K562 (cell line): Measurements from ENCODE around the gene ERBB4. TPM values are rescaled to one million over a fixed set of nuclear protein-coding genes. Genes with fewer than 3 reads are reported as not detected.

Source experiments
- ATAC-seq: fragments of 200-7000 bp; cut with Tn5 transposase; 3 replicates; pipeline ENCODE4 v1.9.1; 2020; ENCODE audit warnings: moderate library complexity
- BruUV-seq: library from RNA; stranded (reverse); fragments of 400-500 nt; replicated peaks from 2 replicates; lab custom pipeline; 2021; lab: Mats Ljungman, UMichigan
- CTCF ChIA-PET: fragments of 300-600 bp; formaldehyde crosslinking; extraction: SDS; loops from one replicate; lab custom pipeline; 2021; ENCODE audit warnings: low intra/inter-chr PET ratio; lab: Yijun Ruan, JAX
- POLR2A ChIA-PET: fragments of 300-600, 350-650 bp; sonication (Branson Sonifier 250); formaldehyde crosslinking; extraction: SDS; loops from one replicate; lab custom pipeline; 2021; ENCODE audit warnings: antibody characterized with exemption, inconsistent platforms; lab: Yijun Ruan, JAX
- DNase-seq, 4 experiments: peaks; one replicate each; pipeline versions ENCODE4 v3.0.0 to v3.0.0-alpha.2; 2011 to 2018; ENCODE audit warnings: low spot score in 3 of 4, mixed read lengths in 3 of 4; ENCODE audit errors: extremely low read depth in 1 of 4
- FAIRE-seq: peaks from 2 replicates; lab custom pipeline; 2011; peaks lifted over from hg19 to GRCh38; lab: Jason Lieb, UNC
- H2AFZ ChIP-seq: 2 replicates; pipeline ENCODE4 v1.6.0; 2011; ENCODE audit warnings: low read depth, low read length, control low read depth, inconsistent platforms
- H3K27ac ChIP-seq: fragments of 200-600 bp; 3 replicates; pipeline ENCODE4 v1.8.0; 2011; ENCODE audit warnings: low read depth, mild to moderate bottlenecking, control low read depth, inconsistent platforms, low read length, moderate library complexity, mixed read lengths; ENCODE audit errors: extremely low read depth
- H3K27me3 ChIP-seq, 2 experiments: fragments of 300-600 bp in 1 of 2; 2 replicates in 1 of 2; 3 replicates in 1 of 2; pipeline versions ENCODE4 v1.6.0 to v1.8.0; 2011; ENCODE audit warnings: inconsistent platforms in 2 of 2, low read length in 2 of 2, mild to moderate bottlenecking in 1 of 2, mixed read lengths in 1 of 2, moderate library complexity in 1 of 2; ENCODE audit not compliant: control insufficient read depth in 2 of 2, insufficient read depth in 2 of 2
- H3K36me3 ChIP-seq: fragments of 300-600 bp; 3 replicates; pipeline ENCODE4 v1.8.0; 2011; ENCODE audit warnings: mild to moderate bottlenecking, low read length, inconsistent platforms; ENCODE audit not compliant: control insufficient read depth, insufficient read depth
- H3K4me1 ChIP-seq, 2 experiments: fragments of 200-600 bp in 1 of 2; replicated peaks in 1 of 2; 2 replicates in 1 of 2; 3 replicates in 1 of 2; pipeline versions ENCODE4 v1.5.1 to v1.8.0; 2011; ENCODE audit warnings: inconsistent platforms in 2 of 2, low read length in 2 of 2, mild to moderate bottlenecking in 1 of 2, mixed read lengths in 1 of 2, moderate library complexity in 1 of 2; ENCODE audit not compliant: control insufficient read depth in 2 of 2, insufficient read depth in 2 of 2
- H3K4me2 ChIP-seq: 2 replicates; pipeline ENCODE4 v1.6.1; 2011; ENCODE audit warnings: low read length, control low read depth, inconsistent platforms, mixed read lengths; ENCODE audit not compliant: insufficient read depth
- H3K4me3 ChIP-seq: fragments of 200-600 bp; sonication (generic), shearing (Covaris generic); 2 replicates; pipeline ENCODE4 v1.5.1; 2016; ENCODE audit warnings: control low read depth, inconsistent platforms
- H3K79me2 ChIP-seq: fragments of 200-600 bp; 3 replicates; pipeline ENCODE4 v1.8.0; 2011; ENCODE audit warnings: low read length, inconsistent platforms; ENCODE audit not compliant: control insufficient read depth, insufficient read depth
- H3K9ac ChIP-seq, 2 experiments: 2 replicates each; pipeline versions ENCODE4 v1.6.0 to v1.6.1; 2011; ENCODE audit warnings: low read depth in 2 of 2, low read length in 2 of 2, control low read depth in 1 of 2, inconsistent platforms in 1 of 2, mild to moderate bottlenecking in 1 of 2, mixed read lengths in 1 of 2; ENCODE audit not compliant: insufficient read depth in 1 of 2
- H3K9me1 ChIP-seq: one replicate; pipeline ENCODE4 v1.6.0; 2011; ENCODE audit warnings: inconsistent platforms, mild to moderate bottlenecking, low read length, moderate library complexity; ENCODE audit not compliant: control insufficient read depth, insufficient read depth
- H3K9me3 ChIP-seq: replicated peaks from 2 replicates; pipeline ENCODE4 v1.5.1; 2011; ENCODE audit warnings: low read depth, low read length, inconsistent platforms; ENCODE audit not compliant: control insufficient read depth, insufficient read depth
- H4K20me1 ChIP-seq: replicated peaks from 2 replicates; pipeline ENCODE4 v1.6.1; 2011; ENCODE audit warnings: low read length, inconsistent platforms, mixed read lengths; ENCODE audit not compliant: control insufficient read depth, insufficient read depth
- LCOR ChIP-seq: sonication (generic); formaldehyde crosslinking; IDR thresholded peaks from 2 replicates; pipeline ENCODE4 v1.8.0; 2022; ENCODE audit warnings: mild to moderate bottlenecking, missing genetic modification reagents
- MED1 ChIP-seq: sonication (generic); formaldehyde crosslinking; IDR thresholded peaks from 2 replicates; pipeline ENCODE4 v1.8.1; 2023; ENCODE audit warnings: missing genetic modification reagents, borderline replicate concordance
- NR1H2 ChIP-seq: sonication (generic); formaldehyde crosslinking; IDR thresholded peaks from 2 replicates; pipeline ENCODE4 v1.4.0; 2020; ENCODE audit warnings: mild to moderate bottlenecking, missing genetic modification reagents
- TCF3 ChIP-seq: sonication (generic); formaldehyde crosslinking; IDR thresholded peaks from 2 replicates; pipeline ENCODE4 v1.4.0; 2020; ENCODE audit warnings: mild to moderate bottlenecking, missing genetic modification reagents
- ZNF644 ChIP-seq: fragments of 200-800 bp; sonication (Bioruptor generic); IDR thresholded peaks from 2 replicates; pipeline ENCODE4 v1.6.1; 2016; ENCODE audit warnings: low read depth, missing genetic modification characterization, missing compliant biosample characterization
- WGBS: fragments of 100-300 bp; shearing (Covaris generic); methylation state at CpG from one replicate; pipeline ENCODE4 v1.1.6; 2016; ENCODE audit warnings: low coverage, mixed read lengths; ENCODE audit not compliant: insufficient coverage; ENCODE audit errors: missing lambda C conversion rate; 5-methylcytosine and 5-hydroxymethylcytosine counted together
- in situ Hi-C: fragments of 300-500 bp; cut with MboI; formaldehyde crosslinking; loops from 4 replicates; pipeline ENCODE4 v1.15.0; 2018; ENCODE audit warnings: inconsistent platforms, mixed read lengths
- intact Hi-C: fragments of 100-400 bp; cut with micrococcal nuclease; formaldehyde crosslinking; loops from 2 replicates; pipeline ENCODE4 v1.14.2; 2022
- polyA plus RNA-seq, 8 experiments: library from polyadenylated mRNA; depleted of rRNA in 4 of 8; stranded (reverse) in 5 of 8; unstranded in 3 of 8; fragments of >200 nt; fragmentation: Nextera tagmentation in 2 of 8; fragmentation: Illumina TruSeq in 1 of 8; extraction: Ambion mirVana in 2 of 8; extraction: Trizol in 1 of 8; gene quantifications; 2 replicates each; pipeline versions ENCODE4 v1.2.1 to v1.2.3, GENCODE V29; 2011 to 2014; ENCODE audit warnings: inconsistent platforms in 1 of 8, missing spikeins in 1 of 8
- total RNA-seq, 7 experiments: library from RNA; depleted of rRNA in 6 of 7; stranded (reverse); fragments of >200 nt in 6 of 7; fragmentation: Illumina TruSeq in 2 of 7; extraction: Trizol in 2 of 7; gene quantifications; 2 replicates each; pipeline versions ENCODE4 v1.2.1 to v1.2.3, GENCODE V29; 2011 to 2021; ENCODE audit warnings: low replicate concordance in 1 of 7
- TF ChIP-seq, protein P1 (sequence below): IDR thresholded peaks from 3 replicates; pipeline ENCODE4 v1.6.1; 2011; ENCODE audit warnings: borderline replicate concordance, mild to moderate bottlenecking, moderate library complexity; ENCODE audit not compliant: insufficient read length; ENCODE audit errors: extremely low read depth
- TF ChIP-seq, protein P2 (sequence below): fragments of 450-650 bp; formaldehyde crosslinking; conservative IDR thresholded peaks from 2 replicates; pipeline ENCODE4 v1.4.0; 2022; ENCODE audit warnings: mild to moderate bottlenecking, missing genetic modification characterization

Gene ERBB4
- total and polyA plus RNA-seq, 9 of the 15 experiments (the other 6 are each of a cell fraction or from before 2014, with no cell fraction given), result not detected

DNA sequence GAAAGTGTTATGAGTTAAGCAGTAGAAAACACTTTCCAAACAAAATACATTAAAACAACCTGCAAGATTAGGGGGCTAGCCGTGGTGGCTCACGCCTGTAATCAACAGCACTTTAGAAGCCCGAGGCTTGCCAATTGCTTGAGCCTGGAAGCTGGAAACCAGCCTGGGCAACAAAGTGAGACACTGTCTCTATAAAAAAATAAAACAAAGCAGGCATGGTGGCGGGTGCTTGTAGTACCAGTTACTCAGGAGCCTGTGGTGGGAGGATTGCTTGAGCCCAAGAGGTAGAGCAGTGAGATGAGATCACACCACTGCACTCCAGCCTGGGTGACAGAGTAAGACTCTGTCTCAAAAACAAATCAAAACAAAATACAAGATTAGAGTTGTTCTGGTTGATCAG lies 208.3 kb downstream of the ERBB4 start:
- in situ Hi-C loops, result no loop called here
- no peak for TF ChIP-seq MED1
- TF ChIP-seq, protein P1, sequence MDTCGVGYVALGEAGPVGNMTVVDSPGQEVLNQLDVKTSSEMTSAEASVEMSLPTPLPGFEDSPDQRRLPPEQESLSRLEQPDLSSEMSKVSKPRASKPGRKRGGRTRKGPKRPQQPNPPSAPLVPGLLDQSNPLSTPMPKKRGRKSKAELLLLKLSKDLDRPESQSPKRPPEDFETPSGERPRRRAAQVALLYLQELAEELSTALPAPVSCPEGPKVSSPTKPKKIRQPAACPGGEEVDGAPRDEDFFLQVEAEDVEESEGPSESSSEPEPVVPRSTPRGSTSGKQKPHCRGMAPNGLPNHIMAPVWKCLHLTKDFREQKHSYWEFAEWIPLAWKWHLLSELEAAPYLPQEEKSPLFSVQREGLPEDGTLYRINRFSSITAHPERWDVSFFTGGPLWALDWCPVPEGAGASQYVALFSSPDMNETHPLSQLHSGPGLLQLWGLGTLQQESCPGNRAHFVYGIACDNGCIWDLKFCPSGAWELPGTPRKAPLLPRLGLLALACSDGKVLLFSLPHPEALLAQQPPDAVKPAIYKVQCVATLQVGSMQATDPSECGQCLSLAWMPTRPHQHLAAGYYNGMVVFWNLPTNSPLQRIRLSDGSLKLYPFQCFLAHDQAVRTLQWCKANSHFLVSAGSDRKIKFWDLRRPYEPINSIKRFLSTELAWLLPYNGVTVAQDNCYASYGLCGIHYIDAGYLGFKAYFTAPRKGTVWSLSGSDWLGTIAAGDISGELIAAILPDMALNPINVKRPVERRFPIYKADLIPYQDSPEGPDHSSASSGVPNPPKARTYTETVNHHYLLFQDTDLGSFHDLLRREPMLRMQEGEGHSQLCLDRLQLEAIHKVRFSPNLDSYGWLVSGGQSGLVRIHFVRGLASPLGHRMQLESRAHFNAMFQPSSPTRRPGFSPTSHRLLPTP, result no peak
- no peak for TF ChIP-seq TCF3 (CRISPR knock-in tag)
- no peak for TF ChIP-seq LCOR
- TF ChIP-seq, protein P2, sequence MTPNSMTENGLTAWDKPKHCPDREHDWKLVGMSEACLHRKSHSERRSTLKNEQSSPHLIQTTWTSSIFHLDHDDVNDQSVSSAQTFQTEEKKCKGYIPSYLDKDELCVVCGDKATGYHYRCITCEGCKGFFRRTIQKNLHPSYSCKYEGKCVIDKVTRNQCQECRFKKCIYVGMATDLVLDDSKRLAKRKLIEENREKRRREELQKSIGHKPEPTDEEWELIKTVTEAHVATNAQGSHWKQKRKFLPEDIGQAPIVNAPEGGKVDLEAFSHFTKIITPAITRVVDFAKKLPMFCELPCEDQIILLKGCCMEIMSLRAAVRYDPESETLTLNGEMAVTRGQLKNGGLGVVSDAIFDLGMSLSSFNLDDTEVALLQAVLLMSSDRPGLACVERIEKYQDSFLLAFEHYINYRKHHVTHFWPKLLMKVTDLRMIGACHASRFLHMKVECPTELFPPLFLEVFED, result no peak
- no peak for TF ChIP-seq NR1H2
- no peak for TF ChIP-seq ZNF644
- no peaks in the 10 kb centered on the region for H3K9me1 ChIP-seq
- BruUV-seq, result no TSS peak
- POLR2A ChIA-PET, result no interaction called here
- CTCF ChIA-PET, result no interaction called here
- 0% methylated on average over 4 of the region's 4 CpGs for WGBS
- intact Hi-C loops, result no loop called here
- no peak for ATAC-seq
- no peaks in the 10 kb centered on the region for H3K9me3 ChIP-seq
- no peak overlapping the region for H3K9ac ChIP-seq
- no peaks in the 10 kb centered on the region for H3K79me2 ChIP-seq
- no peak overlapping the region for H3K4me2 ChIP-seq
- FAIRE-seq, result no peak
- H3K4me3 ChIP-seq, result no peak overlapping the region
- DNase-seq, result no peak
- H4K20me1 ChIP-seq, result no peaks in the 10 kb centered on the region
- H2AFZ ChIP-seq, result no peak overlapping the region
- no peaks in the 10 kb centered on the region for H3K36me3 ChIP-seq
- no peaks in the 10 kb centered on the region for H3K4me1 ChIP-seq
- no peaks in the 10 kb centered on the region for H3K27me3 ChIP-seq
- H3K27ac ChIP-seq, result no peak overlapping the region
